Retinal pigment epithelial cell (primary cell): ENCODE data around the gene TIMP1.

Experiments
- DNase-seq: peaks from one replicate; pipeline ENCODE4 v3.0.0-alpha.2; 2010; ENCODE audit warnings: low read depth
- H3K4me3 ChIP-seq: 2 replicates; pipeline ENCODE4 v1.5.1; 2011; ENCODE audit warnings: mild to moderate bottlenecking, low read length, control low read depth, moderate library complexity
- CTCF ChIP-seq: conservative IDR thresholded peaks from 2 replicates; pipeline ENCODE4 v1.5.1; 2011; ENCODE audit warnings: low read depth, low read length, control low read depth, inconsistent platforms

Gene TIMP1

GRCh38 chrX:47613082-47613481 is 30.8 kb downstream of the TIMP1 start:
- no peak overlapping the region for H3K4me3 ChIP-seq
- DNase-seq, result no peak
- no peak for TF ChIP-seq CTCF

- TF ChIP-seq CTCF, result no peak
- DNase-seq, result no peak
These were observed 32.4 kb downstream of the TIMP1 start for GRCh38 chrX:47614618-47615017.

GRCh38 chrX:47618923-47619485 is 36.8 kb downstream of the TIMP1 start:
- no peak for DNase-seq
- TF ChIP-seq CTCF, result no peak
- no peak overlapping the region for H3K4me3 ChIP-seq

More at GRCh38 chrX:47614618-47615017, 32.4 kb downstream of the TIMP1 start:
- H3K4me3 ChIP-seq, result no peak overlapping the region

GRCh38 chrX:47619486-47620302 is 37.5 kb downstream of the TIMP1 start, which contains the start of gene SYN1:
Gene SYN1 (minus strand): TSS chrX:47619857. CDS start chrX:47619728, 129 bp downstream.
- peak within 1 kb of the TSS; percentile 31 for H3K4me3 ChIP-seq
- no peak for TF ChIP-seq CTCF
- DNase-seq, result peak; percentile 21

GRCh38 chrX:47620303-47620685 is 38.1 kb downstream of the TIMP1 start:
- no peak overlapping the region for H3K4me3 ChIP-seq
- no peak for TF ChIP-seq CTCF
- DNase-seq, result no peak

GRCh38 chrX:47621851-47622250 is 39.6 kb downstream of the TIMP1 start:
- DNase-seq, result no peak
- H3K4me3 ChIP-seq, result no peak overlapping the region
- no peak for TF ChIP-seq CTCF
